COLO668 (cell line): ENCODE results near the gene KRTAP10-5.
"Not testable (repeated sequence)": the region's sequence is repeated elsewhere in the genome, so short reads cannot be mapped to it uniquely, and the experiment has no call there.

Source experiments
- DNase-seq: peaks from one replicate; lab custom pipeline; 2025; ENCODE audit not compliant: unreplicated experiment; lab: John Stamatoyannopoulos, UW

KRTAP10-5 gene

DNA sequence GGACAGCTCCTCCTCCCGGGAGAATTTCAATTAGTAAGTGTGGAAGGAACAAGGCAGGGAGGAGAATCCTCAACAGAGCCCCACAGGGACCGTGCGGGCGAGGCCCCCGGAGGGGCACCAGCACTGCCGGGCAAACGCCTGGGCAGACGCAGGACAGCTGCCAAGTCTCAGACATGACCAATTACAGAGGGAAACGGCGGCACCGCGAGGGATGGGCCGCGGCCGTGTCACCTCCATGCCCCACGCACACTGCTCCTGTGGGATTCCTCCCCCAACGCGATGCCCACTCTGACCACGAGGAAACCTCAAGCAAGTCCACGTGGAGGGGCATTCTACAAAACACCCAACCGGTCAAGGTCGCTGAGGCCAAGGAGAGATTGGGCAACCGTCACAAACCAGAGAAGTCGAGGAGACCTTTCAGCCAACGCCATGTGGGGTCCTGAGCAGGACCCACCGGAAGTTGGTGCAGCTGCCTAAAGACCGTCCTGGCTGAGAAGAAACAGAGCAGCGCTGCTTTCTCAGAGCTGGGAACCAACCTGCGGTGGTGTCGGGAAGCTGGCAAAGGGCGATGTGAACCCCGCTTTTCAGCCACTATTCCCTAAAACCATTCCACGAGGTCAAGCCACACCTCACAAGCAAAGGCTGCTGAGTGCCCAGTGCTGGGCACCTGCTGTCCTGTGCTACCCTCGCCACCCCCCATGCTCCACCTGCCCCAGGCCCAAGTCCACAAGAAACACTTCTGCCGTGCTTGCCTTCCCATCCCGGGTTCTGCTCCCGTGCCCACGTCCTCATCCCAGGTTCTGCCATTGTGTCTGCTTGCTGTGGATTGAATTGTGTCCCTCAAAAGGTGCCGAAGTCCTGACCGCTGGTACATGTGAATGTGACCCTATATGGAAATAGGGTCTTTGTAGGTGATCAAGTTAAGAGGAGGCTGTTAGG is 8.3 kb downstream of the KRTAP10-5 start:
- no peak for DNase-seq

GRCh38 chr21:44571296-44571695 is 9.1 kb downstream of the KRTAP10-5 start:
- DNase-seq = no peak

- no peak for DNase-seq
Measured at GRCh38 chr21:44569861-44570517, 10.4 kb downstream of the KRTAP10-5 start.

GRCh38 chr21:44568667-44569556 is 11.5 kb downstream of the KRTAP10-5 start:
- DNase-seq = peak; percentile 88

- no peak for DNase-seq
Measured at GRCh38 chr21:44568261-44568660, 12.1 kb downstream of the KRTAP10-5 start.

GRCh38 chr21:44567481-44568171 is 12.8 kb downstream of the KRTAP10-5 start:
- no peak for DNase-seq

- DNase-seq = no peak
Measured at GRCh38 chr21:44566403-44566802, 14.0 kb downstream of the KRTAP10-5 start.

DNA sequence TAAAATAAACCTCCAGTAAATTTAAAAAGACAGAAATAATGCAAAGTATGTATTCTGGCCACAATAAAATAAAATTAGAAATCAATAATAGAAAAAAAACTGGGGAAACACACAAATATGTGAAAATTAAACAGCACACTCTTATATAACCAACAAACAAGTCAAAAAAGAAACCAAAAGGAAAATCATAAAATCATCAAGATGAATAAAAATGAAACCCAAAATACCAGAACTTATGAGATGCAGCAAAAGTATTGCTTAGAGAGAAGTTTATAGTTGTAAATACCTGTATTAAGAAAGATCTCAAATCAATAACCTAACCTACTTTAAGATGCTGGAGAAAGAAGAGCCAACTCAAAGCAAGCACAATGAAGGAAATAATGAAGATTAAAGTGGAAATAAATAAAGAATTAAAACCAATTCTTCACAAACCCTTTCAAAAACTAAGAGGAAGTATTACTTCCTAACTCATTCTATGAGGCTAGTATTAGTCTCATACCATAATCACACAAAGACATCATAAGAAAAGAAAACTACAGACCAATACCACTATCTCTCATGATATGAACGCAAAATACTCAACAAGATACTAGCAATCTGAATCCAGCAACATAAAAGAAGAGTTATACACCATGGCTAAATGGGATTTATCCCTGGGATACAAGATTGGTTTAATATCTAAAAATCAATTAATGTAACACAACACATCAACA is 15.4 kb downstream of the KRTAP10-5 start:
- DNase-seq = no peak

GRCh38 chr21:44564099-44564498 is 16.3 kb downstream of the KRTAP10-5 start:
- no peak for DNase-seq

- no peak for DNase-seq
Measured at GRCh38 chr21:44558695-44559094, 21.7 kb downstream of the KRTAP10-5 start, which contains the start of gene KRTAP10-3. TSS of gene KRTAP10-3 (minus strand) at chr21:44558795. CDS start at chr21:44558715, 80 bp downstream.

GRCh38 chr21:44558329-44558675 is 22.1 kb downstream of the KRTAP10-5 start:
- not testable (repeated sequence) for DNase-seq

- DNase-seq = no peak
Measured at GRCh38 chr21:44557491-44558328, 22.7 kb downstream of the KRTAP10-5 start.

GRCh38 chr21:44556879-44557278 is 23.5 kb downstream of the KRTAP10-5 start:
- peak; percentile 80 for DNase-seq

GRCh38 chr21:44555200-44555875 is 25.1 kb downstream of the KRTAP10-5 start:
- DNase-seq = no peak

DNA sequence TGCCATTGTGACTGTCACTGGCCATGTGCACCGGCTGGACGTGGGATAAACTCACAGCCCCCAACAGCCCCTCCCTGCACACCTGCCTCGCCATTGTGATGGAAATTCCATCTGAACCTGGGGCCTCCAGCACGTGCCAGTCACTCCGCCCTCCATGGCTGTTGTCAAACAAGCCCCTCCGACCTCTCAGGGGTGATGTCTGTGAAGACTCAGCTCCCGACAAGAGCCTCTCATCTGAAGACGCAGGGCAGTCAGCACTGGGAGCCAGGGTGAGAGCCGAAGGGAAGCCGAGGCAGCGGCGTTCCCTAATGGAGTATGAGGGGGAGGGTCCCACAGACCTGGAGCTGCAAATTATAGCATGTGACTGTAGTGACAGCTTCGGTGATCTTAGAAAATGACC is 27.7 kb downstream of the KRTAP10-5 start:
- peak; percentile 40 for DNase-seq

GRCh38 chr21:44552136-44552535 is 28.3 kb downstream of the KRTAP10-5 start:
- DNase-seq = no peak

DNA sequence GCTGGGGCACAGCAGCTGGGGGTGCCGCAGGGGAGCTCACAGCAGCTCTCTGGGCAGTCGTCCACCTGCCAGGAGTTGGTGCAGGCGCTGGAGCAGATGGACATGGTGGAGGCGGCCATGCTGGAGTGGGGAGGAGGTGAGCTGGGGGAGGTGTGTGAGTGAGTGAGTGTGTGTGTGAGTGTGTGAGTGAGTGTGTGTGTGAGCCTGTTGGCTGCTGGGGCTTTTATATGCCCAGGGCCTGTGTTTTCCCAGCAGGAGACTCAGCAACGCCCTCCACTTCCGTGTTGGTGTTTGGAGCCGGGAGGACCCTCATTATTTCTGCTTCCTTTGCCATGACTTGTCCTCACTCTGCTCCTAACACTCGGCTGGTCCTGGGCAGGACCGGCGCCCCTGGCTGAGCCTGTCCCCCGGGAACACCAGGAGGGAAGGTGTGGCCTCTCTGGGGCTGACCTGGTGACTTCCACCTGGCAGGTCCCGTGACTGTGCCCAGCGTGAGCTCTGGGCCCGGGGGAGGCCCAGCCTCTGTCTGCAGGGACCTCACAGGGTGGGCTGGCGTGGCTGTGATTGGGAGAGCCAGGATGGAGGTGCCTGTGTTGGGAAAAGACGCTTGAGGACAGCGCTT is 29.0 kb downstream of the KRTAP10-5 start, which contains the start of gene KRTAP10-2:
Gene KRTAP10-2 (minus strand): TSS at position 166 of the 622 bp plus-strand sequence. CDS start 47 bp downstream, at position 119.
- DNase-seq = peak; percentile 60

DNA sequence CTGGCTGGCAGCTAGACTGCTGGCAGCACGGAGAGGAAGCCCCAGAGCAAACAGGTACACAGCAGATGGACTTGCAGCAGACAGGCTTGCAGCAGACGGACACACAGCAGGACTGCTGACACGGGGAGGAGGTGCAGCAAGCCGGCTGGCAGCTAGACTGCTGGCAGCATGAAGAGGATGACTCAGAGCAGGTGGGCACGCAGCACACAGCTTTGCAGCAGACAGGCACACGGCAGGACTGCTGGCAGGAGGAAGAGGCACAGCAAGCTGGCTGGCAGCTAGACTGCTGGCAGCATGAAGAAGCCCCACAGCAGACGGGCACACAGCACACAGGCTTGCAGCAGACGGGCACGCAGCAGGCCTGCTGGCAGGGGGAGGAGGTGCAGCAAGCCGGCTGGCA is 29.6 kb downstream of the KRTAP10-5 start:
- DNase-seq = peak; percentile 47
